Measurements from ENCODE around the gene TTLL5.

TTLL5 gene, protein sequence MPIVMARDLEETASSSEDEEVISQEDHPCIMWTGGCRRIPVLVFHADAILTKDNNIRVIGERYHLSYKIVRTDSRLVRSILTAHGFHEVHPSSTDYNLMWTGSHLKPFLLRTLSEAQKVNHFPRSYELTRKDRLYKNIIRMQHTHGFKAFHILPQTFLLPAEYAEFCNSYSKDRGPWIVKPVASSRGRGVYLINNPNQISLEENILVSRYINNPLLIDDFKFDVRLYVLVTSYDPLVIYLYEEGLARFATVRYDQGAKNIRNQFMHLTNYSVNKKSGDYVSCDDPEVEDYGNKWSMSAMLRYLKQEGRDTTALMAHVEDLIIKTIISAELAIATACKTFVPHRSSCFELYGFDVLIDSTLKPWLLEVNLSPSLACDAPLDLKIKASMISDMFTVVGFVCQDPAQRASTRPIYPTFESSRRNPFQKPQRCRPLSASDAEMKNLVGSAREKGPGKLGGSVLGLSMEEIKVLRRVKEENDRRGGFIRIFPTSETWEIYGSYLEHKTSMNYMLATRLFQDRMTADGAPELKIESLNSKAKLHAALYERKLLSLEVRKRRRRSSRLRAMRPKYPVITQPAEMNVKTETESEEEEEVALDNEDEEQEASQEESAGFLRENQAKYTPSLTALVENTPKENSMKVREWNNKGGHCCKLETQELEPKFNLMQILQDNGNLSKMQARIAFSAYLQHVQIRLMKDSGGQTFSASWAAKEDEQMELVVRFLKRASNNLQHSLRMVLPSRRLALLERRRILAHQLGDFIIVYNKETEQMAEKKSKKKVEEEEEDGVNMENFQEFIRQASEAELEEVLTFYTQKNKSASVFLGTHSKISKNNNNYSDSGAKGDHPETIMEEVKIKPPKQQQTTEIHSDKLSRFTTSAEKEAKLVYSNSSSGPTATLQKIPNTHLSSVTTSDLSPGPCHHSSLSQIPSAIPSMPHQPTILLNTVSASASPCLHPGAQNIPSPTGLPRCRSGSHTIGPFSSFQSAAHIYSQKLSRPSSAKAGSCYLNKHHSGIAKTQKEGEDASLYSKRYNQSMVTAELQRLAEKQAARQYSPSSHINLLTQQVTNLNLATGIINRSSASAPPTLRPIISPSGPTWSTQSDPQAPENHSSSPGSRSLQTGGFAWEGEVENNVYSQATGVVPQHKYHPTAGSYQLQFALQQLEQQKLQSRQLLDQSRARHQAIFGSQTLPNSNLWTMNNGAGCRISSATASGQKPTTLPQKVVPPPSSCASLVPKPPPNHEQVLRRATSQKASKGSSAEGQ (N-terminal part only)

DNA sequence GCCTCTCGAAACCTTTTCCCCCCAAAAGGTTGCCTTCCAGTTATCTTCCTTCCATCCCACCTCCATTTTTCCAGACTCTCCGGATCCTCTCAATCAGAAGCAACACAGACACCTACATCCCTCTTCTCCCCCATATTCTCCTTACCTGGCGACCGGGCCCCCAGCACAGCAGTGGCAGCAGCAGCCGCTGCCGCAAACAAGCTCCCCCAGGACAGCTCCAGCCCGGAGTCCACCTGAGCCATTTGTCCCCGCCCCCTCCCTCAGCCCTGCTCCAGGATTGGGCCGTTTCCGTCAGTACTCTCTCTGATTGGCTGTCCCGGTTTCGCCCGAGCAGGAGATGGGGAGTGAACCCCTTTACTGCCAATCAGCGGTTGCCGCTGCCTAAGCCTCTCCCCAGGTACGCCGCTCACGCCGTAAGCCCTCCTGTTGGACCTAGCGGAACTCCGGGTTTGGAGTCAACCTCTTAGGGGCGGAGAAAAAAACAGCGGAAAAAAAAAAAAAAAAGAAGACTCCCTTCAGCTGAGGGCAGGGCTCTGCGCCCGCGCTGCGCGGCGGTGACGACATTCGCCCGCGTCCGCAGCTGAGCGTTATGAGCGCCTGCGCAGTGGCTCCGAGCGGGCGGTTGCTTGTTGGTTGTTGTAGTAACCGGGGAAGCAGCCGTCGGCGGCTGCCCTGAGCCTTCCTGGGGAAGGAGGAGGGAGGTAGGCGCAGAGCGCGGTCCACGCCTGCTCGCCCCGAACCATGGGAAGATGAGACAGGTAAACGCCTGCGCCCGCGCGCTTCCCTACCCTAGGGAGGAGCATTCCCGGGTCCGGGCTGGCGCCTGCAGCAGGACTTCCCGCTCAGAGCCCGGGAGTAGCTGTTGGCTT lies at the start of gene TTLL5, which contains the start of gene ERG28:
Gene TTLL5 (plus strand): TSS at position 617 of the 869 bp plus-strand sequence. CDS start 1,904 bp downstream, outside the sequence.
Gene ERG28 (minus strand): TSS at position 247 of the 869 bp plus-strand sequence. CDS start 3,374 bp downstream, outside the sequence.
- DNase-seq, result peak; percentile 98

DNA sequence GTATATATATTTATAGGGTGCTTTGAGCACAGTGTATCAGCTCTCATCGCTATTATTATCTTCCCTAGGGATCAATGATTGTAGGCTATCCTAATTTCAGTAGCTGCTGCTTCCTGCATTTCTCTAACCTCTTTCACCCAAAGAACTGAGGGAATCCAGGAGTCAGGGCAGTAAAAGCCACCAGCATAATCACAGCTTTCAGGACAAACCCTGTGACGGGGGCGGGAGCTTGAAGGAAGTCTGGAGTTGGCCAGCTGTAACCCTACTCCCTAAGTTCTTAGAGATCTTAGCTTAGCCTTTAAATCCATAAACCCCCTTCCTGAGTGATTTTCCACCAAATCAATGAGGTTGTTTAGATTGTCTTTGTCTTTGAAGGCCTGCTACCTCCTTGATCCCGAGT lies 48.9 kb upstream of the TTLL5 start:
- no peak for DNase-seq

DNA sequence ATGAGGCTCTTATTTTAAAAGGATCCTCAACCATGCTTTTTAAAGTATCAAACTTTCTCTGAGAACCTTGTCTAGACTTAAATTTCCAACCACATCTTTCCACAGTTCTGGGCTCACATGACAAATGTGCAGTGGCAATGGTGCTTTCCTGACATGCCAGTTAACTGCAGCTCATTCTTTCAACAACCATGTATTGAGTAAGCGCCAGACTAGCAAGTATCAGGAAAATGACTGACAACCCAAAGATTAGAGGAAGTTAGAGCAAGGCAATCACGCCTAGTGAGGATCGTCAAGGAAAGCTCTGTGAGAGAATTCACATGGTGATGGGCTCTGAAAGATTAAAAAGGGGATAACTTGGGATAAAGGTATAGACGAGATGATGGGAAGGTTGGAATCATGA lies 46.9 kb upstream of the TTLL5 start:
- DNase-seq, result no peak

DNA sequence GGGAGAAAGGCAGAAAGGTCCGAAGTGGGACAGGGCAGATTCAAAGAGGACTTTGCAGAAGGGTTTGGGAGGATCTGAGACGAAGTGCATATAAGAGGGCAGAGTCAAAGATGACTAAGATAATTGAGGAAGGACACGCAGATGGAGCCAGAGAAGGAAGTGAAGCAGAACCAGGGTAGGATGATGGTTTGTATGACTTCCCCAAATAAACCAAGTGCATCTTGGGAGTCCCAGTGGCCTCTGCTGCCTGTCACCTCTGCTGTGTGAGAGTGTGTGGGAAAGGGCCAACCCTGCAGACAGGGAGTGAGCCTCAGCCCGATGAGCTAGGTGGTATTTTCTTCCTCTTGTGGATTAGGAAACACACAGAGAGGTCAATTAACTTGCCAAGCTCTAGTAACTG lies 45.8 kb upstream of the TTLL5 start:
- DNase-seq, result no peak

DNA sequence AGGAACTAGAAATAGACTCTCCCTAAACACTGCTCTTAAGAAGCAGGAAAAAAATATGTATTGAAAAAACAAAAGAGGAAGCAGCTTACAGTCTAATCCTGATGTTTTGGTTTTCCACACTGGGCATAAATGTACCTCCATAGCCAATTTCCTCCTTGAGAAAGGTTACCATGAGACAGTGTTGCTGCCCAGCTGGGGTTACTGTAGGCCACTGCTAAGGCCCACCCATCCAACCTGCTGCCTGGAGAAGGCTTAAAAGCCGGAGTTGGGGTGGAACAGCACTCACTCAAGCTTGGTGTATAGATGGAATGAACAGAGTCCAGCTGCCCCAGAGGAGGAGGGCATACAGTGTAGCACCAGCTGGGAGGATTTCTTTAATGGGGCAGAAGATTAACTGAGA lies 41.5 kb upstream of the TTLL5 start:
- DNase-seq, result no peak

DNA sequence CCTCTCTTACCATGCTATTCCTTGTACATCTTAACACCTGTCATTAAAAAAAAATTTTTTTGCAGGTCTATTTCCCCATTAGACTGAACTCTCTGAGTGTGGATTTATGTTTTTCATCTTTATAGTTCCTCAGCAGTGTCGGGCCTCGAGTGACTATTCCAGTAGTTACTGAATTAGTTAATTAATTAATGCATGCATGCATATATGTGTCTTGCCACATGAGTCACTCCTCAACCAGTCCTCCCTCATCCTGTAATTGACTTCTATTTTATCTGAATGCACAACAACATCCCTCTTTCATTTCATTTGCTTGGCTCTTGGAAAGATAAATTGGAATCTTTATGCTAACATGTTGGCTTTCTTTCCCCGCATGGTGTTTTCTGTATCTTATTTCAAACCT lies 36.0 kb upstream of the TTLL5 start:
- no peak for DNase-seq

DNA sequence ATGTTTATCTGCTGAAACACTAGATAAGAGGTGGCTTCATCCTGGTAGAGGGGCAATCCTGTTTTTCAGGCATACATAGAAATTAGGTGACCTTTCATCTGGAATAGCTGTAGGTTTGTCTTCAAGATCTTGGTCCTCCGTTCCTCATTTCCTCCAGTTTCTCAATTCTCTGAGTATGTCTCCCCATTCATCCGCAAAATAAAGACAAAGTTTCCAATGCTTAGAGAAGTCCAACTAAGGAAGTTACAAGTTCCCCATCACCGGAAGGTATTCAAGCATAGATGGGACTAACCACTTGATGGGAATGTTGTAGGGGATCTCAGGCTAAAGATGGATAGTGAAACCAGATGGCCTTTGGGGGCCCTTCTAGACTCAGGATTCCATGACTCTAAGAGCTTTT lies 34.6 kb upstream of the TTLL5 start:
- no peak for DNase-seq

DNA sequence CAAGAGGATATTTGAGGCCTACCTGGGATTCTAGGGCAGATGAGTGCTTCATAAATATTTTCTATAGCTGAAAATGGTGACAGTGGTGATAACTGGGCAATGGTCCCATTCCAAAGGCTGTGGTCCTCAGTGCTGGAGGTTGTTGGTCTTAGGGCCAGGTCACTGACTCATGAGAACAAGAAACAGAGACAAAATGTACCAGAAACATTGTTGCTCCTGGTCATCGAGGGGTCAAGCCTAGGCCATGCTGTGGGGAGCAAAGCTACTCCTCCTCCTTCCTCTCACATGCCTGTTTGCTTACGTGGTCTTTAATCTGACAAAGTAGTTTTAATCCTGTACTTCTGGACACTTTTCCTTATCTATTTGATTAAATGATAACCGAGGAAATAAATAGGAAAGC lies 34.2 kb upstream of the TTLL5 start:
- DNase-seq, result no peak

DNA sequence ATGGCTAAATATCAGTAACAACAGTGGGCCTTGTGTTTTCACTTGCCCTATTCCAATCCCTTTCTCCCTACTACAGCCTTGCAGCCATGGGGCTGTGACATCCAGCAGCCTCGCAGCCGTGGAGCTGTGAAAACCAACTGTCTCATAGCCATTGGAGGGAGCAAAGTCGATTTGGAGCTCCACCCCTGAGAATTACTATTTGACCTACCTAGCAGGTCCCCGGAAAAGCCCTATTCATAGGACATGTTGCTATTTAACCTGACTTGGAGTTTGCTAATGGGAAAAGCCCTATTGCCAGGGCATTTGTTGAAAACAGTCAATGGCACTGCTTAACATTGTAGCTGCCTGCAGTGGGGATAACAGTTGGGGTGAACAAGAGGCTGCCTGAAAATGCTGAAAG lies 33.6 kb upstream of the TTLL5 start:
- DNase-seq, result no peak

DNA sequence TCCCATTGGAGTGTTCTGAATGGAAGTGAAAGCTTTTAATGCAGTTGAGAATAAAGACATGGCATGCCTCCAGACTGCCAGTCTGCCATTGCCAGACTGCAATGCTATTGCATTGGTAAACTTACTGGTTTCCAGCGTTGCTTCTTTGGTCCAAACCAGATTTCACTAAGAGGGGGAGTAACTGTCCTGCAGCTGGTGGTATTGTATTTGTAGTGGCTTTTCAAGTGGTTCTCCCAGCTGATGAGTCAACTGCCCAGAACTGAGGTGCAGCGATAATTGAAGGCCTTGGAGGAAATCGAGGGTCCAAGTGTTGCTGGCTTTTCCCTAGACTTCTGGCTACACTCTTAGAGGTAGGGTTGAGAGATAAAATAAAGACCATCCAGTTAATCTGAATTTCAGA lies 32.2 kb upstream of the TTLL5 start:
- DNase-seq, result no peak

DNA sequence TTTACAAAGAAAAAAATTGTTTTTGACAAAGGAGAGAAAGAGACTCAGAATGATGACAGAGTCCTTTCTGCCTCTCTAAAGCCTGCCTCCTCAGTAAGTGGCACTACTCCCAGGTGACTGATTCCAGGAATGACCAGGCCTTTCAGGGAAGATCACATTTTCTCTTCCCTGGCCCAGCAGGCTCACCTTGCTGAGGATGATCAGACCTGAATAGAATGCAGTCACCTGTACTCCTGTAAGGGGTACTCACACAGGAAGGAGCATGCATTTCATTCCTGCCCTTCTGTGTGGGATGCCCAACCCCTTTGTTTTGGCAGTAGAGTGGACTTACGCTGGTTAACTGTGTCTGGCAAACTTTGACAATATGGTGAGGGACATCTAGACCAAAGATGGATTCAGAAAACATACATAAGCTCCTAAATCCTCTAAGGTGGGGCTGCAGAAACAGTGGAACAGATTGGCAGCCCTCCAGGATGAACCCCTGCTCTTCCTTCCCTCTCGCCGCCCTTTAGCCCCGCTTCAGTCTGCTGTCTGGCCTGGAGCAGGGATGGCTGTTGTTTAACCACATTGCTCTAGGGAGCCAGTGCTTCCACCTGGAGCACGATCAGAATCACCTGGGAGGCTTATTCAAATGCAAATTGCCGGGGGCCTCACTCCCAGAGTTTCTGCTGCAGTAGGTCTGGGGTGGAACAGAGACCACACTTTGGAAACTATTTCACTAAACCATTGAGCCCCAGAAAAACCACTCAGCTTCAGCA lies 30.2 kb upstream of the TTLL5 start:
- no peak for DNase-seq

DNA sequence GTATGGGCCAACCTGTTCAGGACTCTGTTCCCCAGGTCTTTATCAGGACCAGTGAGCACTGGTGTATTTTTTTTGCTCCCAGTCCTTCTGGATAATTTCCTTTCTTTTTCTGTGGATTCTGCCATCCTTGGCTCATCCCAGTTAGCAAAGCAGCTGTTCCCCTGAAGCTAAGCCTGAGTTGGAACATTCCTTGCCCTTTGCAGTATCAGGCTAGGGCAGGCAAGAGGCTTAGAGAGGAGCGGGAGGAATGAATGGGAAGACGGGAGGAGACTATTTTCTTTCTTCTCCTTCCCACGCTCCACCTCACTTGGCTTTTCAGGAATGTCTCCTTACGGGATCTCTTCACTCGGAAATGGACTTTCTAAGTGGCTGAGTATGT lies 29.6 kb upstream of the TTLL5 start:
- no peak for DNase-seq

DNA sequence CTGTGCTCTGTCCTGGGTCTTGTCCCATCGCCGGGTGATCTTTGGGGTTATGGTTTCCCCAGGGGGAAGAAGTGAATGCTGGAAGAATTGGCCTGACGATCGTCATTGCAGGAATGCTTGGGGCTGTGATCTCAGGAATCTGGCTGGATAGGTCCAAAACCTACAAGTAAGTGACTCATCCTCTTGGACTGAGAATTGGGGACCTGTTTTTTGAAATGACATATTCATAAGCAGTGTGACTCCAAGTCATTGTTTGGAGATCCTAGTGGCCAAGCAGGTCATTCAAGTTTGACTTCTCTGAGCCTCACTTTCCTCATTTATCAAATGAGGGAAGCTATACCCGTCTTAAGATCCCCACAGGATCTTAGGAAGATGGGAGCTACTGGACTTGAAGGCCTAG lies 26.2 kb upstream of the TTLL5 start:
- no peak for DNase-seq

DNA sequence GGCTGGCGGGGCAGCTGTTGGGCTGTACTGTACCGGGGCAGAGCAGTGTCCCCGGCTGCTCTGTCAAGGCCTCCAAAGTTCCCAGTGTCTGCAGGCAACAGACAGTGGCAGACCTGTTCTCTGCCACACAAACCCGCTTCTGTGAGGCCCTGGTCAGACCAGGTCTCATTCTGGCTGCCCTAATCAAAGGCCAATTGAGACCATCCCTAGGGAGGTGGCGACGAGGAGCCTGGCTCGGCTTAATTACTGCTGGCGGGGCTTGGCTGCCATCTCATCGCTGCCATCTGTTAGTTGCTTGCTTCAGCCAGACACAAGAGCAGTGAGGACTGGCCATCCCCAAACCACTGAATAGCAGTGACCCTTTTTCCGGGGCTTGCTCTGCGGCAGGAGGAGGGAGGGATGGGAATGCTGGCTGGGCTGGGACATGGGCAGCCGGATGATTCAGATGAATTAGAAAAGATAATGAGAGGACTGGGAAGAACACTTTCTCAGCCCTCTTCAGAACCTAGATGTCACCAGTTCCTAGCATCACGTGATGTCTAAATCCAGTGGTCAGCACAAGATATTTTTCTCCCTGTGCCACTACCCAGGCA lies 24.9 kb upstream of the TTLL5 start:
- peak; percentile 53 for DNase-seq

DNA sequence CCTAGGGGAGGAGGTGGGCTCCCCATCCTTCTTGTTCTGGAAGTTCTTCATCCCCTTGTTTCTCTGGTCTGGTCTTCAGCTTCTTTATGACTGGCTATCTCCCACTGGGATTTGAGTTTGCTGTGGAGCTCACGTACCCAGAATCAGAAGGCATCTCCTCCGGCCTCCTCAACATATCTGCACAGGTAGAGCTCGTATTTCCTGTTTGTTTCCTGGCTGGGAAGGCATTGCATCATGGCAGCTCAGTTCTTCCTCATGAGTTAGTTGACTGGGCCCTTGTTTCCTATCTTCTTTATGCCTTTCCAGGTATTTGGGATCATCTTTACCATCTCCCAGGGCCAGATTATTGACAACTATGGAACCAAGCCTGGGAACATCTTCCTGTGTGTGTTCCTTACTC lies 20.2 kb upstream of the TTLL5 start:
- DNase-seq, result no peak

DNA sequence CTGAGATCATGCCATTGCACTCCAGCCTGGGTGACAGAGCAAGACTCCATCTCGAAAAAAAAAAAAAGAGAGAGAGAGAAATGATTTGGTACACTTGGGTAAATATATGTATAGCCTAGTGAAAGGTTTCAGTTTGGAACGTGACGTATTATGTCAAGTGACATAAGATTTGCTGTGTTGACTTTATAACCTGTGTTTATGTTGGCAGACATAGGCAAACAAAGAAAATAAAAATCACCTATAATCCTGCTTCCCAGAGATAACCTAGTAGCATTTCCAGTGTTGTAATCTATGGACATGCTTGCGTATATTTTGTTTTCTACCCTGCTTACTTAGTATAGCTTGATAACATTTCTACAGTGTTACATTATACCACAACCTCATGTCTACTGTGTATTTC lies 17.1 kb upstream of the TTLL5 start:
- DNase-seq, result no peak

DNA sequence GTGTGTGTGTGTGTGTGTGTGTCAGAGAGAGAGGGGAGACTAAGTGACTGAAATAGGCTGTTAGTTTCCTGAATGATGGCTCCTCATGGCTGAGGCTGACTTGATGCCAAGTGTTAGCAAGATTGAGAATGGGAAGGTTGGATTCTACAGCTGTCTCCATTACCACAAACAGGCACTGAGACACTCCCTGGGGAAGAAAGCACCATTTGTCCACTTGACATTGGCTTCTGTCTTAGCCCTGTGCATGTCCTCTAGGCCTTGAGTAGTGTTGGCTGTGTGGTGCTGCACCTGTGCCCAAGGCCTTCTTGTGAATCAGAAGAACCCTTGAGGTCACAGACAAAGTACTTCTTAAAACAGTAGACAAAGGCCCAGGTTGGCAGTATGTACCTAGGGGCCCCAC lies 16.0 kb upstream of the TTLL5 start:
- no peak for DNase-seq

DNA sequence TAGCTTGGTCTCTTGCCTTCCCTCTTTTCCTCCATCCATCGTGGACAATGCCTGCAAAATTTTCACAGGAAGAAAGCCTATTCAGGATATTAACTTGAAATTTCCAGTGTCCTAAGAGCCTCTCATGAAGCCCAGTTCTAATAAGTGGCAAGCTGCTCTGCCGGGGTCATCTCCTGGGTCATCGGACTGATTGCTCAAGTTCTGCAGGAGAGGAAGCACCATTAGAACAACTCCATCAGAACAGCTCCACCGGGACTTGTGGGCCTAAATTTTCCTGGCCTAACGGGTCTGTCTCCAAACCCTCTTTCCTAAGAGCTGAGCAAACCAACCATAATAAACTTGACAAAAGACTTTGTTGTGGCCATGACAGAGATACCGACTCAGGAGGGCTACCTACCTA lies 14.3 kb upstream of the TTLL5 start:
- no peak for DNase-seq

DNA sequence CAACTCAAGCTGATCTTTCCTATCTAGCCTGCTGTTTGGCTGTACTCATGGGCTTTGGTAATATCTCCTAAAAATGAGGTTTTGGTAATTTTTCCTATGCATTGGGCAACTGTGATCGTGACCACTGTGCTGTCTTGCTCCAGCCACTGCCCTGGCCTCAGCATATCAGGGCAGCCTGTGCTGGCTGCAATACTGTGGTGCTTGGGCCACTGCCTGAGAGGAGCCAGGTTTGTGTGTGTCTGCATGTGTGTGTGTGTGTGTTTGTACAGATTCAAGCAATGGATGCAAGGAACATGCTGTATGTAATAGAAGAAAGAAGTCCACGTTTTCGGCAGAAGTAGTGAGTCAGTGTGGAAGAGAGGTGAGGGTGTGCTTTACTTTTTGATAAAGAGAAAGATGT lies 13.4 kb upstream of the TTLL5 start:
- DNase-seq, result no peak

DNA sequence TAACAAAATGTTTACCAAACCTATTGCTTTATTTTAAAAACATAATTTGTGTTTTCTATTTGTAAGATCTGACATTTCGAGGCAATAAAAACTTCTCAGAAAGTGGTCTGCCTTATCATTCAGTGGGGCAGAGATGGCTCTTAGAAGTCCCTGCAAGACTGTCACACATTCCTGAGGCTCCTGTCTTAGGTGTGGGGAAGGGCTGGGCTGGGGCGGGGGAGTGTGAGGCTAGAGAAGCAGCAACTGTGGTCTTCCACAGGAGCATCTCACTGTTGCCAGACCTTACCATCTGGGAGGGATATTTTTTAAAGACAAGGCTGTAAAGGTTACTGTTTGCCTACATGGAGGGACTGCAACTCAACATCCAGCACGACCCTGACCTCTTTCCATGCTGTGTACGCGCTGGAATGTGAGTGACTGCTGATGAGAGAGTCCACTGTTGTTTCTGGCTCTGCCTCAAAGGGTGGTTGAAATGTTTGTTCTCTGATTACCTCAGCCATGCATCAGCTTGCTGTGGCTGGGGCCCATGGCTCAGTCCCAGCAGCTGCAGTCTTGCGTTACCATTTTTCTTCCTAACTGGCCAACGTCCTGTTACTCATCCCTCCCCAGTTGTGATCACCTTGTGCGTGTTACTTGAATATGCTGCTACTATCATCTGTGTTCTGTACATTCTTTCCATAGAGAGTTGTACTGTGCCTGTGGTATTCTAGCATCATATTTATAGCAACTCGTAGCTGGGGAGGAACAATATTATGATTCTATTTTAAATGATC lies 12.8 kb upstream of the TTLL5 start:
- peak; percentile 65 for DNase-seq

Measured in right hindlimb (tissue), 1 donor.